ENCODE measurements around the gene FKBP5. TPM values are rescaled to one million over a fixed set of nuclear protein-coding genes. Genes with fewer than 3 reads are reported as not detected.
"Not testable (repeated sequence)": the region's sequence is repeated elsewhere in the genome, so short reads cannot be mapped to it uniquely, and the experiment has no call there.

The FKBP5 gene
- total RNA-seq, 6 experiments from 2014 or later, result 7.6 to 12.9 (median 11.8) TPM

- no peak overlapping the region for H3K27ac Mint-ChIP-seq
- no peak for DNase-seq
- H3K4me1 Mint-ChIP-seq (ENCODE audit: low read depth), result no peaks in the 10 kb centered on the region
- H3K36me3 Mint-ChIP-seq (ENCODE audit: low read depth), result no peaks in the 10 kb centered on the region
- peaks cover 4% of the 10 kb centered on the region for H3K27me3 Mint-ChIP-seq (ENCODE audit: insufficient read depth)
- TF ChIP-seq CTCF (IDR thresholded peaks at IDR 0.05), result no peak
- H3K4me3 Mint-ChIP-seq, result no peak overlapping the region
- no peaks in the 10 kb centered on the region for H3K9me3 Mint-ChIP-seq
Observed at GRCh38 chr6:35707714-35708407, 19.1 kb upstream of the FKBP5 start.

DNA sequence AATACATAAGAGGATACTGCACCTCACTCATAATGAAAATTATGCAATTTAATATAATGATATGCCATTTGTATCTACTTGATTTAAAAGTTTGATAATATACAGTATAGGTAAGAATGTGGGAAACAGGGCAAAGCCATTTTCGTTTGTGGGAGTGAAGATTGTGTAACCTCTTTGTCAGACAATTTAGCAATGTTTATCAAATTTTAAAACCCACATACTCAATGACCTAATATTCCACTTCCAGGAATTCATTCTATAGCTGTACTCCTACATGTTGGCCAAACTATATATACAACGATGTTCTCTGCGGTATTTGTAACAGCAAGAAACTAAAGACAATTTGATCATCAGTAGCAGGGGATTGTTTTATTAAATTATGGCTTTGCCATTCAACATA lies 17.8 kb upstream of the FKBP5 start:
- no peak for TF ChIP-seq CTCF (IDR thresholded peaks at IDR 0.05)
- Mint-ChIP-seq H3K27me3 (ENCODE audit: insufficient read depth) (peaks cover 4% of the 10 kb centered on the region), H3K36me3 (ENCODE audit: low read depth) (no peaks in the 10 kb centered on the region), H3K27ac (no peak overlapping the region), H3K9me3 (no peaks in the 10 kb centered on the region), H3K4me3 (no peak overlapping the region), H3K4me1 (ENCODE audit: low read depth) (no peaks in the 10 kb centered on the region)
- DNase-seq, result no peak

- Mint-ChIP-seq H3K36me3 (ENCODE audit: low read depth) (no peaks in the 10 kb centered on the region), H3K9me3 (no peaks in the 10 kb centered on the region), H3K27me3 (ENCODE audit: insufficient read depth) (peaks cover 2% of the 10 kb centered on the region), H3K4me1 (ENCODE audit: low read depth) (no peaks in the 10 kb centered on the region), H3K27ac (no peak overlapping the region), H3K4me3 (no peak overlapping the region)
- no peak for TF ChIP-seq CTCF (IDR thresholded peaks at IDR 0.05)
- DNase-seq, result no peak
Observed at GRCh38 chr6:35703554-35703953, 14.8 kb upstream of the FKBP5 start.

DNA sequence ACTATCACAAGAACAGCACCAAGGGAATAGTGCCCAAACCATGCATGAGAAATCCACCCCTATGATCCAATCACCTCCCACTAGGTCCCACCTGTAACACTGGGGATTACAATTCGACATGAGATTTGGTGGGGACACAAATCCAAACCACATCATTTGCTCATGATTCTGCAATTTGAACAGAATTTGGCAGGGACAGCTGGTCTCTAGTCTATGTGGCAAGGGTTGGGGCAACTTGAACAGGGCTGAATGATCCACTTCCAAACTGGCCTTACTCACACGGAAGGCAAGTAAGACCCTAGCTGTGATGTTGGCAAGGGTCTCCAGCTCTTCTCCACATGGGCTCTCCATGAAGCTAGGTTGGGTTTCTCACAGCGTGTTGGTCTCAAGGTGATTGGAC lies 10.1 kb upstream of the FKBP5 start:
- DNase-seq, result no peak
- no peak overlapping the region for H3K4me3 Mint-ChIP-seq
- H3K27me3 Mint-ChIP-seq (ENCODE audit: insufficient read depth), result peaks cover 4% of the 10 kb centered on the region
- no peaks in the 10 kb centered on the region for H3K4me1 Mint-ChIP-seq (ENCODE audit: low read depth)
- peaks cover 5% of the 10 kb centered on the region; the same call in 1 of the 2 replicates for H3K36me3 Mint-ChIP-seq (ENCODE audit: low read depth)
- H3K27ac Mint-ChIP-seq, result no peak overlapping the region
- no peak for TF ChIP-seq CTCF (IDR thresholded peaks at IDR 0.05)
- H3K9me3 Mint-ChIP-seq, result peaks cover 8% of the 10 kb centered on the region

DNA sequence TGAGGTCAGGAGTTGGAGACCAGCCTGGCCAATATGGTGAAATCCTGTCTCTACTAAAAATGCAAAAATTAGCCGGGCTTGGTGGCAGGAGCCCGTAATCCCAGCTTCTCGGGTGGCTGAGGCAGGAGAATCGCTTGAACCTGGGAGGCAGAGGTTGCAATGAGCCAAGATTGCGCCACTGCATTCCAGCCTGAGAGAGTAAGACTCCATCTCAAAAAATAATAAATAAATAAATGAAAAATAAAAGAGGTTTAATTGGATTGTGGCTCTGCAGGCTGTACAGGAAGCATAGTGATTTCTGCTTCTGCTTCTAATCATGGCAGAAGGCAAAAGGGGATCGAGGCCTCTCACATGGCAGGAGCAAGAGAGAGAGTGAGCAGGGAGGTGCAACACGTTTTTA lies 9.7 kb upstream of the FKBP5 start:
- H3K36me3 Mint-ChIP-seq (ENCODE audit: low read depth); H3K4me3 Mint-ChIP-seq; H3K4me1 Mint-ChIP-seq (ENCODE audit: low read depth); DNase-seq; H3K27me3 Mint-ChIP-seq (ENCODE audit: insufficient read depth); H3K27ac Mint-ChIP-seq: not testable (repeated sequence)
- peaks cover 10% of the 10 kb centered on the region for H3K9me3 Mint-ChIP-seq

GRCh38 chr6:35694462-35694861 lies 5.7 kb upstream of the FKBP5 start:
- TF ChIP-seq CTCF (IDR thresholded peaks at IDR 0.05), result no peak
- H3K4me1 Mint-ChIP-seq (ENCODE audit: low read depth), result no peaks in the 10 kb centered on the region

More at GRCh38 chr6:35694462-35694861, 5.7 kb upstream of the FKBP5 start:
- Mint-ChIP-seq H3K27me3 (ENCODE audit: insufficient read depth) (peaks cover 6% of the 10 kb centered on the region; the same call in 1 of the 2 replicates), H3K4me3 (no peak overlapping the region), H3K27ac (no peak overlapping the region), H3K36me3 (ENCODE audit: low read depth) (peaks cover 5% of the 10 kb centered on the region; the same call in 1 of the 2 replicates), H3K9me3 (peaks cover 10% of the 10 kb centered on the region)
- peak; percentile 29 for DNase-seq
